DOHH2 (cell line): ENCODE data around the gene KLHL2.
"Not testable (repeated sequence)": the region's sequence is repeated elsewhere in the genome, so short reads cannot be mapped to it uniquely, and the experiment has no call there.

Experiments used
- EZH2phosphoT487 ChIP-seq: fragments of 200-600 bp; sonication (generic); IDR thresholded peaks from 2 replicates; pipeline ENCODE4 v1.6.1; 2017; ENCODE audit warnings: borderline replicate concordance, mild to moderate bottlenecking, antibody characterized with exemption, low read length, moderate library complexity, mixed read lengths
- TF ChIP-seq, protein P1 (sequence below): fragments of 200-600 bp; sonication (generic); IDR thresholded peaks from one replicate; pipeline ENCODE4 v1.5.1; 2014; ENCODE audit warnings: antibody characterized with exemption, mild to moderate bottlenecking, low read depth, low read length; ENCODE audit not compliant: poor library complexity, severe bottlenecking

DNA sequence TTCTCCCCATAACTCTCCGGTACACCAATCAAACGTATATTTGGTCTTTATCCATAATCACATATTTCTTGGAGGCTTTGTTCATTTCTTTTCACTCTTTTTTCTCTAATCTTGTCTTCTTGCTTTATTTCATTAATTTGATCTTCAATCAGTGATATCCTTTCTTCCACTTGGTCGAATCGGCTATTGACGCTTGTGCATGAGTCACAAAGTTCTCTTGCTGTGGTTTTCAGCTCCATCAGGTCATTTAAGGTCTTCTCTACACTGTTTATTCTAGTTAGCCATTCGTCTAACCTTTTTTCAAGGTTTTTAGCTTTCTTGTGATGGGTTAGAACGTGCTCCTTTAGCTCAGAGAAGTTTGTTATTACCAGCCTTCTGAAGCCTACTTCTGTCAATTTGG, 62.6 kb downstream of the KLHL2 start:
- TF ChIP-seq, protein P1, sequence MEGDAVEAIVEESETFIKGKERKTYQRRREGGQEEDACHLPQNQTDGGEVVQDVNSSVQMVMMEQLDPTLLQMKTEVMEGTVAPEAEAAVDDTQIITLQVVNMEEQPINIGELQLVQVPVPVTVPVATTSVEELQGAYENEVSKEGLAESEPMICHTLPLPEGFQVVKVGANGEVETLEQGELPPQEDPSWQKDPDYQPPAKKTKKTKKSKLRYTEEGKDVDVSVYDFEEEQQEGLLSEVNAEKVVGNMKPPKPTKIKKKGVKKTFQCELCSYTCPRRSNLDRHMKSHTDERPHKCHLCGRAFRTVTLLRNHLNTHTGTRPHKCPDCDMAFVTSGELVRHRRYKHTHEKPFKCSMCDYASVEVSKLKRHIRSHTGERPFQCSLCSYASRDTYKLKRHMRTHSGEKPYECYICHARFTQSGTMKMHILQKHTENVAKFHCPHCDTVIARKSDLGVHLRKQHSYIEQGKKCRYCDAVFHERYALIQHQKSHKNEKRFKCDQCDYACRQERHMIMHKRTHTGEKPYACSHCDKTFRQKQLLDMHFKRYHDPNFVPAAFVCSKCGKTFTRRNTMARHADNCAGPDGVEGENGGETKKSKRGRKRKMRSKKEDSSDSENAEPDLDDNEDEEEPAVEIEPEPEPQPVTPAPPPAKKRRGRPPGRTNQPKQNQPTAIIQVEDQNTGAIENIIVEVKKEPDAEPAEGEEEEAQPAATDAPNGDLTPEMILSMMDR, result not testable (repeated sequence)
- TF ChIP-seq EZH2phosphoT487, result not testable (repeated sequence)
